Measurements from ENCODE around the gene CDKN2C. TPM values are rescaled to one million over a fixed set of nuclear protein-coding genes. Genes with fewer than 3 reads are reported as not detected.

CDKN2C gene
- total RNA-seq, 1 experiment from 2014 or later: 9.4 TPM

DNA sequence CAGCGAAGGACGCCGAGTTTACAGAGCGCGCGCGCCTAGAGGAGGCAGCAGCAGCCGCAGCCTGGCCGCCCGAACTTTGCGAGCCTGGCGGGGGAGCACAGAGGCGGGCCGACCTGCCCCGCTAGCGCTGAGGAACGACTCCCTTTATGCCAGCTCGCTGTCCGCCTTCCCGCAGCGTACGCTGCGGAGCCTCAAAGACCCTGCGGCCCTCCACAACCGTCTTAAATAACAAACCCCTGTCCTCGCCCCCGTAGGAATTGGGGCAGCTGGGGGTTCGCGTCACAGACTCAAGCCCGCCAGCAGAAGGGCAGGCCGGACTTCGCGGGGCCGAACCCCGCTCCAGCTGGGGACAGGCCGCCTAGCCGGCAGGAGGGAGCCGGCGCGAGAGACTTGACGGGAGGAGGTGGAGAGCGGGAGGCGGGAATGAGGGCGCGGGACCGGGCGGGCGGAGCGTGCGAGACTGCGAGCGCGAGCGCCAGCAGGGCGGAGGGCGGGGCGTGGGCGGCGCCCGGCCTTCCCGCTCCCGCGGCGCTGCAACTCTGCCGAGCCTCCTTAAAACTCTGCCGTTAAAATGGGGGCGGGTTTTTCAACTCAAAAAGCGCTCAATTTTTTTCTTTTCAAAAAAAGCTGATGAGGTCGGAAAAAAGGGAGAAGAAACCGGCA, 1.8 kb upstream of the CDKN2C start (continued):
- TF ChIP-seq CTCF (IDR thresholded peaks at IDR 0.05 in 2 of 3, conservative IDR thresholded peaks at IDR 0.05 in 1 of 3; ENCODE audit: borderline replicate concordance in 1 of 3, insufficient read depth in 1 of 3, low read depth in 2 of 3, low read length in 2 of 3) (peak in 1 of 3 experiments; percentile 22; a peak in 3 of 6 replicates), ATF3 (IDR thresholded peaks at IDR 0.05) (no peak), EZH2phosphoT487 (IDR thresholded peaks at IDR 0.05; ENCODE audit: borderline replicate concordance) (no peak), FOSL1 (IDR thresholded peaks at IDR 0.05; ENCODE audit: low read depth) (no peak), SRF (IDR thresholded peaks at IDR 0.05; ENCODE audit: low read depth) (no peak; the same call in 1 of the 2 replicates), CBX3 (IDR thresholded peaks at IDR 0.05; ENCODE audit: low read depth) (peak; percentile 8; the same call in 1 of the 2 replicates), ZNF274 (IDR thresholded peaks at IDR 0.05; ENCODE audit: low read depth, low read length) (no peak), EZH2 (IDR thresholded peaks at IDR 0.05) (no peak)

GRCh38 chr1:50968821-50969610, 1.0 kb upstream of the CDKN2C start:
- RAD21 ChIA-PET (ENCODE audit: low non-redundant PET in 1 of 2, low total read pairs in 2 of 2, uncharacterized antibody in 2 of 2, unreplicated experiment in 2 of 2): interaction anchor here in 1 of 2 experiments (1.5 kb wide), 1 partner anchor 9 kb away, joined by 3 read pairs; the partner anchor contains the start of gene FAF1
- Histone ChIP-seq H3K4me3 (replicated peaks in 1 of 2; ENCODE audit: low read depth in 1 of 2, low read length in 2 of 2) (peak overlapping the region; percentile 82 to 93), H3K79me2 (ENCODE audit: insufficient read depth, low read length) (no peaks in the 10 kb centered on the region), H3K27ac (ENCODE audit: low read depth, low read length) (peak overlapping the region; percentile 76), H3K9ac (ENCODE audit: low read length) (peak overlapping the region; percentile 77), H4K20me1 (ENCODE audit: insufficient read depth) (no peaks in the 10 kb centered on the region), H3K4me1 (ENCODE audit: control insufficient read depth in 1 of 2, insufficient read depth in 2 of 2, low read length in 2 of 2) (peaks cover 7 to 24% of the 10 kb centered on the region in 2 experiments; a peak in 3 of 4 replicates), H3K4me2 (ENCODE audit: low read length) (peak overlapping the region; percentile 96), H3K36me3 (ENCODE audit: control insufficient read depth in 1 of 2, insufficient read depth in 2 of 2, low read length in 2 of 2) (no peaks in the 10 kb centered on the region), H3K9me2 (ENCODE audit: insufficient read depth) (no peaks in the 10 kb centered on the region; the same call in 1 of the 2 replicates), H2AFZ (ENCODE audit: low read depth, low read length, poor library complexity, severe bottlenecking) (peak overlapping the region; percentile 97), H3K27me3 (ENCODE audit: insufficient read depth, low read length) (no peaks in the 10 kb centered on the region), H3K9me3 (ENCODE audit: control insufficient read depth in 1 of 2, insufficient read depth in 1 of 2, low read depth in 1 of 2, low read length in 2 of 2) (no peaks in the 10 kb centered on the region)
- BruUV-seq (replicated peaks): TSS peak; percentile 69
- ATAC-seq: peak; percentile 46
- intact Hi-C loops (cut with micrococcal nuclease): loop anchor here (1.0 kb wide), 1 partner anchor 9 kb away; the partner anchor contains the start of gene FAF1
- CTCF ChIA-PET: interaction anchor here (1.2 to 1.8 kb wide), 3 partner anchors 9 to 96 kb away, joined by 4 to 7 read pairs (median 6); no protein-coding TSS in a partner anchor
- POLR2A ChIA-PET: interaction anchor here (0.6 to 3.2 kb wide), 4 partner anchors 8 to 331 kb away, joined by 3 to 9 read pairs (median 3); partner anchors contain the start of gene FAF1
- no peak for DNase-seq (ENCODE audit: low read depth, low spot score)
- TF ChIP-seq ZFX (IDR thresholded peaks at IDR 0.05): peak; percentile 49; the same call in 1 of the 2 replicates
- TF ChIP-seq SRF (IDR thresholded peaks at IDR 0.05; ENCODE audit: low read depth): no peak
- TF ChIP-seq TCF7L2 (IDR thresholded peaks at IDR 0.05; ENCODE audit: borderline replicate concordance, extremely low read depth, insufficient read depth, insufficient read length): peak; percentile 25
- no peak for TF ChIP-seq ZNF274 (IDR thresholded peaks at IDR 0.05; ENCODE audit: low read depth, low read length)
- no peak for TF ChIP-seq EZH2 (IDR thresholded peaks at IDR 0.05)
- no peak; the same call in none of the 2 replicates for TF ChIP-seq POLR2AphosphoS5 (IDR thresholded peaks at IDR 0.05; ENCODE audit: low read depth, low read length)
- TF ChIP-seq YY1 (IDR thresholded peaks at IDR 0.05; ENCODE audit: extremely low read depth, insufficient replicate concordance, low read depth, low read length): no peak
- 0 out of 2 replicates have a peak, but pooled peaks have one; percentile 5 for TF ChIP-seq SP1 (IDR thresholded peaks at IDR 0.05; ENCODE audit: low read depth)
- TF ChIP-seq POLR2A (IDR thresholded peaks at IDR 0.05; ENCODE audit: borderline replicate concordance, extremely low read depth, insufficient read depth, insufficient read length): no peak
- TF ChIP-seq EZH2phosphoT487 (IDR thresholded peaks at IDR 0.05; ENCODE audit: borderline replicate concordance): no peak
- no peak; the same call in 1 of the 2 replicates for TF ChIP-seq SIN3A (IDR thresholded peaks at IDR 0.05; ENCODE audit: low read depth)
- TF ChIP-seq ATF3 (IDR thresholded peaks at IDR 0.05): no peak
- TF ChIP-seq RAD21 (IDR thresholded peaks at IDR 0.05; ENCODE audit: low read depth): no peak
- TF ChIP-seq CTCF (IDR thresholded peaks at IDR 0.05 in 2 of 3, conservative IDR thresholded peaks at IDR 0.05 in 1 of 3; ENCODE audit: borderline replicate concordance in 1 of 3, insufficient read depth in 1 of 3, low read depth in 2 of 3, low read length in 2 of 3): no peak

Data from HCT116 (cell line).